D721Med (cell line): ENCODE data around the gene OVOL1.
"Not testable (repeated sequence)": the region's sequence is repeated elsewhere in the genome, so short reads cannot be mapped to it uniquely, and the experiment has no call there.

Source experiments
- DNase-seq: peaks from one replicate; pipeline ENCODE4 v3.0.0; 2011; ENCODE audit warnings: low spot score; ENCODE audit not compliant: insufficient read length
- FAIRE-seq: peaks from 2 replicates; lab custom pipeline; 2011; peaks lifted over from hg19 to GRCh38; lab: Jason Lieb, UNC
- CTCF ChIP-seq: IDR thresholded peaks from 2 replicates; pipeline ENCODE4 v1.5.1; 2012; ENCODE audit warnings: mild to moderate bottlenecking, control low read depth; ENCODE audit not compliant: insufficient read depth; ENCODE audit errors: missing control alignments

The OVOL1 gene

GRCh38 chr11:65821107-65821506 lies 34.2 kb downstream of the OVOL1 start:
- DNase-seq (no peak), FAIRE-seq (no peak)
- TF ChIP-seq CTCF: no peak

GRCh38 chr11:65822776-65823528 lies 36.1 kb downstream of the OVOL1 start:
- no peak for DNase-seq
- TF ChIP-seq CTCF: no peak
- FAIRE-seq: no peak

- no peak for DNase-seq
- TF ChIP-seq CTCF: no peak
- no peak for FAIRE-seq
Observed at GRCh38 chr11:65826984-65827735, 40.3 kb downstream of the OVOL1 start.

GRCh38 chr11:65829459-65829858 lies 42.6 kb downstream of the OVOL1 start:
- FAIRE-seq (no peak), DNase-seq (no peak)
- TF ChIP-seq CTCF: no peak

- not testable (repeated sequence) for FAIRE-seq, DNase-seq
Observed at GRCh38 chr11:65832231-65832630, 45.4 kb downstream of the OVOL1 start.

GRCh38 chr11:65833297-65834030 lies 46.6 kb downstream of the OVOL1 start, which contains the start of gene SNX32:
TSS of gene SNX32 (plus strand) at chr11:65833963. CDS start at chr11:65834066, 103 bp downstream.
- TF ChIP-seq CTCF: no peak
- DNase-seq (peak; percentile 91), FAIRE-seq (no peak)

GRCh38 chr11:65834202-65834601 lies 47.3 kb downstream of the OVOL1 start:
- FAIRE-seq (no peak), DNase-seq (no peak)
- no peak for TF ChIP-seq CTCF
